Stimulated activated CD4-positive, alpha-beta T cell treated with anti-CD3 and anti-CD28 coated beads, Interleukin-2, amount 100 ng/mL, for 4 hours (primary cell): Measurements from ENCODE around the gene MLST8.
"Not testable (repeated sequence)": the region's sequence is repeated elsewhere in the genome, so short reads cannot be mapped to it uniquely, and the experiment has no call there.

ENCODE experiments used
- DNase-seq: peaks from one replicate; pipeline ENCODE4 v3.0.0-alpha.2; 2020; ENCODE audit warnings: low read depth

Gene MLST8

GRCh38 chr16:2232094-2232990 lies 27.1 kb downstream of the MLST8 start:
- DNase-seq, result no peak

GRCh38 chr16:2233046-2233775 lies 28.0 kb downstream of the MLST8 start:
- no peak for DNase-seq

GRCh38 chr16:2233872-2234812 lies 28.9 kb downstream of the MLST8 start:
- no peak for DNase-seq

- no peak for DNase-seq
Observed at GRCh38 chr16:2234813-2235170, 29.5 kb downstream of the MLST8 start.

- no peak for DNase-seq
Observed at GRCh38 chr16:2235234-2235651, 30.0 kb downstream of the MLST8 start.

- no peak for DNase-seq
Observed at GRCh38 chr16:2235695-2236336, 30.6 kb downstream of the MLST8 start.

GRCh38 chr16:2236337-2237101 lies 31.3 kb downstream of the MLST8 start, which contains the start of gene DNASE1L2:
DNASE1L2 (plus strand) TSS chr16:2236444; CDS start chr16:2236817, 373 bp downstream.
- DNase-seq, result no peak

GRCh38 chr16:2237102-2237482 lies 31.8 kb downstream of the MLST8 start:
- DNase-seq, result no peak

- no peak for DNase-seq
Observed at GRCh38 chr16:2237493-2238149, 32.4 kb downstream of the MLST8 start.

- no peak for DNase-seq
Observed at GRCh38 chr16:2238150-2238837, 33.0 kb downstream of the MLST8 start.

- no peak for DNase-seq
Observed at GRCh38 chr16:2238838-2239675, 33.8 kb downstream of the MLST8 start.

- DNase-seq, result not testable (repeated sequence)
Observed at GRCh38 chr16:2240331-2240730, 35.1 kb downstream of the MLST8 start.

GRCh38 chr16:2242598-2242997 lies 37.3 kb downstream of the MLST8 start:
- no peak for DNase-seq

- DNase-seq, result no peak
Observed at GRCh38 chr16:2243031-2243528, 37.8 kb downstream of the MLST8 start.

- DNase-seq, result no peak
Observed at GRCh38 chr16:2243781-2244180, 38.5 kb downstream of the MLST8 start.

GRCh38 chr16:2244301-2244700 lies 39.0 kb downstream of the MLST8 start:
- DNase-seq, result no peak

GRCh38 chr16:2244926-2245795 lies 39.9 kb downstream of the MLST8 start:
- DNase-seq, result no peak
